Large intestine (tissue), 3 donors: ENCODE measurements around the gene VMP1. TPM values are rescaled to one million over a fixed set of nuclear protein-coding genes. Genes with fewer than 3 reads are reported as not detected.

Experiments
- DNase-seq, 2 donors: peaks; one replicate each; pipeline versions ENCODE4 v3.0.0 to v3.0.0-alpha.2; 2013
- H3K27ac ChIP-seq: one replicate; pipeline ENCODE4 v1.5.1; 2013; ENCODE audit warnings: low read length
- H3K27me3 ChIP-seq: 2 replicates; pipeline ENCODE4 v1.6.1; 2013; ENCODE audit warnings: low read length; ENCODE audit not compliant: control insufficient read depth, insufficient read depth
- H3K36me3 ChIP-seq: 2 replicates; pipeline ENCODE4 v1.6.1; 2013; ENCODE audit warnings: low read length; ENCODE audit not compliant: control insufficient read depth, insufficient read depth
- H3K4me1 ChIP-seq: one replicate; pipeline ENCODE4 v1.6.1; 2013; ENCODE audit warnings: low read length; ENCODE audit not compliant: control insufficient read depth, insufficient read depth
- H3K4me3 ChIP-seq: one replicate; pipeline ENCODE4 v1.5.1; 2013; ENCODE audit warnings: low read length
- H3K9me3 ChIP-seq: one replicate; pipeline ENCODE4 v1.6.1; 2013; ENCODE audit warnings: mild to moderate bottlenecking, low read depth, low read length, moderate library complexity; ENCODE audit not compliant: control insufficient read depth
- WGBS: methylation state at CpG from one replicate; pipeline ENCODE4 v1.1.5; 2013; ENCODE audit warnings: low lambda C conversion rate; ENCODE audit not compliant: insufficient coverage; 5-methylcytosine and 5-hydroxymethylcytosine counted together
- polyA plus RNA-seq: library from polyadenylated mRNA; unstranded; fragments of 120-200 nt; gene quantifications from one replicate; pipeline ENCODE4 v1.2.1, GENCODE V29; 2013

VMP1 gene
- polyA plus RNA-seq, 1 donor = 224 TPM

GRCh38 chr17:59874376-59874775, 166.9 kb downstream of the VMP1 start:
- DNase-seq = no peak
- Histone ChIP-seq H3K4me1 (no peaks in the 10 kb centered on the region), H3K27ac (no peak overlapping the region), H3K4me3 (no peak overlapping the region), H3K27me3 (no peaks in the 10 kb centered on the region), H3K36me3 (peaks cover 35% of the 10 kb centered on the region), H3K9me3 (no peaks in the 10 kb centered on the region)
- WGBS = 80% methylated on average over 1 of the region's 2 CpGs

GRCh38 chr17:59876107-59876506, 168.7 kb downstream of the VMP1 start:
- H3K36me3 ChIP-seq = peaks cover 36% of the 10 kb centered on the region
- no peak for DNase-seq
- H3K27ac ChIP-seq = no peak overlapping the region
- no CpG with 5 or more reads among the region's 3 CpGs for WGBS
- H3K4me3 ChIP-seq = no peak overlapping the region
- no peaks in the 10 kb centered on the region for H3K9me3 ChIP-seq
- no peaks in the 10 kb centered on the region for H3K4me1 ChIP-seq
- no peaks in the 10 kb centered on the region for H3K27me3 ChIP-seq

GRCh38 chr17:59877965-59878364, 170.5 kb downstream of the VMP1 start:
- WGBS = 100% methylated on average over 2 of the region's 5 CpGs
- Histone ChIP-seq H3K27me3 (no peaks in the 10 kb centered on the region), H3K9me3 (no peaks in the 10 kb centered on the region), H3K36me3 (peaks cover 43% of the 10 kb centered on the region), H3K4me3 (no peak overlapping the region), H3K4me1 (no peaks in the 10 kb centered on the region), H3K27ac (no peak overlapping the region)
- no peak for DNase-seq

GRCh38 chr17:59878624-59879023, 171.2 kb downstream of the VMP1 start:
- Histone ChIP-seq H3K9me3 (no peaks in the 10 kb centered on the region), H3K4me1 (no peaks in the 10 kb centered on the region), H3K27me3 (no peaks in the 10 kb centered on the region), H3K27ac (no peak overlapping the region), H3K36me3 (peaks cover 44% of the 10 kb centered on the region), H3K4me3 (no peak overlapping the region)
- no peak for DNase-seq
- WGBS = no CpG with 5 or more reads among the region's 3 CpGs

GRCh38 chr17:59884861-59885260, 177.4 kb downstream of the VMP1 start:
- no peak overlapping the region for H3K27ac ChIP-seq
- no peak overlapping the region for H3K4me3 ChIP-seq
- no CpG with 5 or more reads among the region's 9 CpGs for WGBS
- H3K9me3 ChIP-seq = no peaks in the 10 kb centered on the region
- peaks cover 38% of the 10 kb centered on the region for H3K36me3 ChIP-seq
- no peaks in the 10 kb centered on the region for H3K4me1 ChIP-seq
- no peaks in the 10 kb centered on the region for H3K27me3 ChIP-seq
- no peak for DNase-seq

- no peak overlapping the region for H3K27ac ChIP-seq
- H3K27me3 ChIP-seq = no peaks in the 10 kb centered on the region
- H3K36me3 ChIP-seq = peaks cover 31% of the 10 kb centered on the region
- no CpG with 5 or more reads among the region's 8 CpGs for WGBS
- no peak overlapping the region for H3K4me3 ChIP-seq
- no peaks in the 10 kb centered on the region for H3K9me3 ChIP-seq
- H3K4me1 ChIP-seq = no peaks in the 10 kb centered on the region
- no peak for DNase-seq
Observed at GRCh38 chr17:59888145-59888750, 180.8 kb downstream of the VMP1 start.

GRCh38 chr17:59890720-59891119, 183.3 kb downstream of the VMP1 start:
- 100% methylated on average over 1 of the region's 2 CpGs for WGBS
- no peak for DNase-seq
- Histone ChIP-seq H3K27ac (no peak overlapping the region), H3K36me3 (peaks cover 15% of the 10 kb centered on the region), H3K4me1 (no peaks in the 10 kb centered on the region), H3K27me3 (no peaks in the 10 kb centered on the region), H3K4me3 (no peak overlapping the region), H3K9me3 (no peaks in the 10 kb centered on the region)

Other genes starting within 250 kb of the VMP1 start
- 31.5 TPM for gene DHX40, start 142.0 kb upstream of the VMP1 start, polyA plus RNA-seq
- 183 TPM for gene CLTC, start 87.8 kb upstream of the VMP1 start, polyA plus RNA-seq
- 26.3 TPM for gene PTRH2, start 224 bp upstream of the VMP1 start, polyA plus RNA-seq
- gene TUBD1, start 185.3 kb downstream of the VMP1 start, polyA plus RNA-seq = 11.3 TPM
- gene RPS6KB1, start 185.5 kb downstream of the VMP1 start, polyA plus RNA-seq = 25.4 TPM